PC-3 (cell line): ENCODE measurements around the gene VN1R2.

Experiments
- EZH2 ChIP-seq: fragments of 300-600 bp; sonication (generic); IDR thresholded peaks from one replicate; pipeline ENCODE4 v1.6.1; 2017; ENCODE audit warnings: antibody characterized with exemption, mild to moderate bottlenecking, low read length; ENCODE audit not compliant: unreplicated experiment
- TF ChIP-seq, protein P1 (sequence below): fragments of 300-600 bp; sonication (generic); conservative IDR thresholded peaks from 2 replicates; pipeline ENCODE4 v1.5.1; 2017; ENCODE audit warnings: antibody characterized with exemption, low read depth, mild to moderate bottlenecking, low read length

DNA sequence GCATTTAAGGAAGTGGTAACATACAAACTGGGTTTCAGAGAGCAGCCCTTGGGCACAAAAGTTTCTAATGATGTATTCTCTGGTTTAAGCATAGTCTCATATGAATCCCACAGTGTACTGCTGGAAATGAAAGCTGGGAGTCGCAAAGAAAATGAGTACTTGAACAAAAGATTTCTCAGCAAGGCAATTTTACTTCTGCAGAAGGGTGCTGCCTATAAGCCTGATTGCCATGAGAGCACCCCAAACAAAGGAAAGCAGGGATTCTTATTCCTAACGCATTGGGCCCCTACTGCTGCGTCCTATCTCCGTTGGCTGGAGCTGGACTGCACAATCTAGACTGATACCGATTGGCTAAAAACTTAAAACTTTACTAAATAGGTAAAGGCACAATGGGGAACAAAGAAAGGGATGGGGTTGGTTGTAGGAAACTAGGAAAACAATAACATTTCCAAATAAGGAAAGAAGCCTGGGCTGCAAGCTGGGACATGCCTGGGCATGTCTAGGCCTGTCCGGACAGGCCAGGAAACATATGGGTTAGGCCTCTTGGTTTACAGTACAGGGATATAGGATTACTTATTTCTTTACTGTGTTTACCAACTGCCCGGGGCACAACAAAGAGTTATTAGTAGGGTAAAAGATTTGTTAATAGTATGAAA, 36.8 kb downstream of the VN1R2 start:
- TF ChIP-seq, protein P1, sequence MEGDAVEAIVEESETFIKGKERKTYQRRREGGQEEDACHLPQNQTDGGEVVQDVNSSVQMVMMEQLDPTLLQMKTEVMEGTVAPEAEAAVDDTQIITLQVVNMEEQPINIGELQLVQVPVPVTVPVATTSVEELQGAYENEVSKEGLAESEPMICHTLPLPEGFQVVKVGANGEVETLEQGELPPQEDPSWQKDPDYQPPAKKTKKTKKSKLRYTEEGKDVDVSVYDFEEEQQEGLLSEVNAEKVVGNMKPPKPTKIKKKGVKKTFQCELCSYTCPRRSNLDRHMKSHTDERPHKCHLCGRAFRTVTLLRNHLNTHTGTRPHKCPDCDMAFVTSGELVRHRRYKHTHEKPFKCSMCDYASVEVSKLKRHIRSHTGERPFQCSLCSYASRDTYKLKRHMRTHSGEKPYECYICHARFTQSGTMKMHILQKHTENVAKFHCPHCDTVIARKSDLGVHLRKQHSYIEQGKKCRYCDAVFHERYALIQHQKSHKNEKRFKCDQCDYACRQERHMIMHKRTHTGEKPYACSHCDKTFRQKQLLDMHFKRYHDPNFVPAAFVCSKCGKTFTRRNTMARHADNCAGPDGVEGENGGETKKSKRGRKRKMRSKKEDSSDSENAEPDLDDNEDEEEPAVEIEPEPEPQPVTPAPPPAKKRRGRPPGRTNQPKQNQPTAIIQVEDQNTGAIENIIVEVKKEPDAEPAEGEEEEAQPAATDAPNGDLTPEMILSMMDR = no peak
- TF ChIP-seq EZH2 = no peak
